GM21786 (cell line): ENCODE results near the gene JMJD1C.

ENCODE experiments used
- ATAC-seq: cut with Tn5 transposase; IDR thresholded peaks from one replicate; pipeline ENCODE4 v1.9.1; 2021; ENCODE audit not compliant: unreplicated experiment

JMJD1C gene

DNA sequence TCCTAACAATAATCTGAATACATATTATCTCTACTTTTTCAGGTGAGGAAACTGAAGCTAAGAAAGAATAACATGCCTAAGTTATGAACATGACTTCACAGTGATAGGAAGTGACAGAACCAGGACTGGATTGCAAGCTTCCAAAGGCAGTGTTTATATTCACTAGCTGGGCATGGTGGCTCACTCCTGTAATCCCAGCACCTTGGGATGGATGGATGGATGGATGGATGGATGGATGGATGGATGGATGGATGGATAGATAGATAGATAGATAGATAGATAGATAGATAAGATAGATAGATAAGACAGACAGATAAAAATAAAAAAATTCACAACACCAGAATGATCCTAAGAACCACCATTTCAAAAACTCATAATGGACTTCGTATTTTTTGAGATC is 18.2 kb upstream of the JMJD1C start:
- ATAC-seq, result no peak

DNA sequence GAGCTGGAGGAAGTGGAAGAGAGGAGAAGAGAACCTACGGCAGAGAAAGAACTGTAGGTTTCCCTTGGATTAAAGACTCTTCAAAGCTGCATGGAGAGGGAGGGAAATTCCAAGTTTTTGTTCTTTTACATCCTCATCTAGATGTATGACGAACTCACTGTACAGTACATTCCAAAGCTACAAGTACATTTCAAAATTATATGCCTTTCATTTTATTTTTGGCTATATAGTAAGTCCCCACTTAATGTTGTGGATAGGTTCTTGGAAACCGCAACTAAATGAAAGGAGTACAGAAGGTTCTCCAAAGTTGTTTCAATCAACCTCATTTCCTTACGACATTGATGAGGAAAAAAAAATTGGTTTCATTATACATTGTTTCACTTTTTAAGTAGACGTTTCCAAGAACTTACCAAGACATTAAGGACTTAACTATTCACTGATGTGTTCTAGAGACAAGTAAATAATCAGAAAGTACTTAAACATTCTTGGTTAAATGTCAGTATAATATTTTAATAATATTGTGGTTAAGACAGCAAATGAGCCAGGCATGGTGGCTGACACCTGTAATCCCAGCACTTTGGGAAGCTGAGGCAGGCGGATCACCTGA is 16.1 kb upstream of the JMJD1C start:
- ATAC-seq, result no peak

DNA sequence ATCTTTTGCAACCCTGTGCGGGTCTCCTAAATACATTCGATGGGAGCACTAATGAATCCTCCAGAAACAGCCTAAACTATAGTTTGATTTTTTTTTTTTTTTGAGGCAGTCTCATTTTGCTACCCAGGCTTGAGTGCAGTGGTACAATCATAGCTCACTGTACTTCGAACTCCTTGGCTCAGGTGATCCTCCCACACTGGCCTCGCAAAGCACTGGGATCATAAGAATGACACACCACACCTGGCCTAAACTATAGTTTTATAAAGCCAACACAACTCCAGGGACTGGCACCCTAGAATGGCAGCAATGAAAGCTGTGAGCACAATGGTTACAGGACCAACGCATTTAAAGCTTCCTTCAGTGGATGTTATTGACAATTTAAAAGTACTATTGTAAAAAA is 14.5 kb upstream of the JMJD1C start:
- ATAC-seq, result no peak

DNA sequence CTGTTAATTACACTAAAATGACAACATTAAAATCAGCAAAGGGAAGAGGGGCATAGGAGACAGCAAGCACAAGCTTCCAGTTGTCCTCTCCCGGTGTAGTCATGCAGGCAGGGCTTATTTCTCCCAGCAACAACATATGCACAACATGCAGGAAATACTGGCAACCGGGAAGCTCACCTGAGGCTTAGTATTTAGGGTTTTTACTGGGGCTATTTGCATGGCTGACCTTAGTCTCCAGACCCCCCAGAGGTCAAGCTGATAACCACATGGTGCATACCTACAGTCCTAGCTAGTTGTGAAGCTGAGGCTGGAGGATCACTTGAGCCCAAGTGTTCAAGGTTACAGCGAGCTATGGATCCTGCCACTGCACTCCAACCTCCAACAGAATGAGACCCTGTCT is 12.8 kb upstream of the JMJD1C start:
- no peak for ATAC-seq

DNA sequence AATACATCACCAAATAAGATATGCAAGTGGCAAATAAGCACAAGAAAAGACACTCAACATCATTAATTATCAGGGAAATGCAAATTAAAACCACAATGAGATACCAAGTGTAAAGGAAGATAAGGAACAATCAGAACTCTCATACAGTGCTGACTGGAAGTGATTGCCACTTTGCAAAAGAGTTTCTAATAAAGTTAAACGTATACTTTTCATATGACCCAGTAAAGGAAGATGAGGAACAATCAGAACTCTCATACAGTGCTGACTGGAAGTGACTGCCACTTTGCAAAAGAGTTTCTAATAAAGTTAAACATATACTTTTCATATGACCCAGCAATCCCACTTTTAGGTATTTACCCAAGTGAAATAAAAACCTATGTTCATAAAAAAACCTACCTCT is 12.2 kb upstream of the JMJD1C start:
- no peak for ATAC-seq

DNA sequence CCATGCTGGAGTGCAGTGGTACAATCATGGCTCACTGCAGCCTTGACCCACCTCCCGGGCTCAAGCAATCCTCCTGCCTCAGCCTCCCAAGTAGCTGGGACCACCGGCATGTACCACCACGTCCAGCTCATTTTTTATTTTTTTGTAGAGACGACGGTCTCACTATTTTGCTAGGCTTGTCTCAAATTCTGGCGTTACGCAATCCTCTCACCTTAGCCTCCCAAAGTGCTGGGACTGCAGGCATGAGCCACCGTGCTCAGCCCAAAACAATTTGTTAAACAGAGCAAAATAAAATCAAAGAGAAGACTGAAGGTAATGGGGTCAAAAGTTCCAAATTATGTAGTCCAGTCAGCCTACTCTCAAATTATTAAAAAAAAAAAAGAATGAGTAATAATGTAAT is 8.7 kb upstream of the JMJD1C start:
- no peak for ATAC-seq

DNA sequence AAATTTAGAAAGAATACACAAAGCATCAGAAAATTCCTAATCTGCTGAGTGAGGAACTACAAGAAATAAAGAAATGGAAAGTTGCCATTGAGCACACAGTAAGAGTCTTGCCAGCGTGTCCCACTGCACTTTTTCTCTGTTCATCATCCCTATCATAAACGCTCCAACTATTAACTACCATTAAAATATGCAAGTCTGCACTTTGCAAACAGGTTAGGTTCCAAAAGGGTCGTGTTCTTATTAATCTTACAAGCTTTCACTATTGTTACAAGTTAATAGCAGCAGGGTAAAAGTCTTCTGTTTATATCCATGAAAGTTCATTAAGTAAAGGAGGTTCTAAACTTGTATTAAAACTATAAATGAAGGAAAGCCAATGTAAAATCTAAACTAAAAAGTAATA is 5.2 kb upstream of the JMJD1C start:
- no peak for ATAC-seq

DNA sequence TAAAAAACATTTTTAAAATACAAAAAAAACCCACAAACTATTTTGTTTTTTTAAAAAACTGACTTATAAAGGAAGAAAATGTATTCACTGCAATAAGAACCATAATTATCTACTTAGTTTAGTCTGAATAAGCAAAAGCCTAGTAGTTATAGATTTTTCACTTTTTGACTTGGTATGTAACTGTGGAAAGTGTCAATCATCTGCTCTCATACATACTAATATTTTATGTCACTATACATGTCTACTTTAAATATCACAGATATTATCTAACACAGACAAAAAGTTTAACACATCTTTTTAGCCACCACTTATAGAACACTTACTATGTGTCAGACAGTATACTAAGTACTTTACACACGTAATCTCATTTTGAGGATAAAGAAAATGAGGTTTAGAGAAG is 3.2 kb upstream of the JMJD1C start:
- ATAC-seq, result no peak

DNA sequence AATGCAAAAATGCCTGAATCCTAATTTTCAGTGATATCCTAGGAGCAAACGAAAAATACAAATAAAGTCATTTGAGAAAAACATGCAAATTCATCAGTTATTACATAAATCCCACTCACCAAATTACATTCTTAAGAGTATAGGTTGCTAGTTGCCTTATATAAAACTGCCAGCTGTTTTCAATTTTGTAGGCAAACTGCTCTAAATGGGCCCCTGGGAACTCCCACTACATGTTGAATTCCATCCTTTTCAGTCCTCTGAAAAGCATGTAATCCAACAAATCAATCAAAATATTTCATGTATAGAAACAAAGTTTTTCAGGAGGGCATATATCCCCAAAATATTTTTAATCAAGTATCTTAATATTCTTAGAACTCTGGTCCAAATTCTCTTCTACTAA is 2.1 kb upstream of the JMJD1C start:
- no peak for ATAC-seq

DNA sequence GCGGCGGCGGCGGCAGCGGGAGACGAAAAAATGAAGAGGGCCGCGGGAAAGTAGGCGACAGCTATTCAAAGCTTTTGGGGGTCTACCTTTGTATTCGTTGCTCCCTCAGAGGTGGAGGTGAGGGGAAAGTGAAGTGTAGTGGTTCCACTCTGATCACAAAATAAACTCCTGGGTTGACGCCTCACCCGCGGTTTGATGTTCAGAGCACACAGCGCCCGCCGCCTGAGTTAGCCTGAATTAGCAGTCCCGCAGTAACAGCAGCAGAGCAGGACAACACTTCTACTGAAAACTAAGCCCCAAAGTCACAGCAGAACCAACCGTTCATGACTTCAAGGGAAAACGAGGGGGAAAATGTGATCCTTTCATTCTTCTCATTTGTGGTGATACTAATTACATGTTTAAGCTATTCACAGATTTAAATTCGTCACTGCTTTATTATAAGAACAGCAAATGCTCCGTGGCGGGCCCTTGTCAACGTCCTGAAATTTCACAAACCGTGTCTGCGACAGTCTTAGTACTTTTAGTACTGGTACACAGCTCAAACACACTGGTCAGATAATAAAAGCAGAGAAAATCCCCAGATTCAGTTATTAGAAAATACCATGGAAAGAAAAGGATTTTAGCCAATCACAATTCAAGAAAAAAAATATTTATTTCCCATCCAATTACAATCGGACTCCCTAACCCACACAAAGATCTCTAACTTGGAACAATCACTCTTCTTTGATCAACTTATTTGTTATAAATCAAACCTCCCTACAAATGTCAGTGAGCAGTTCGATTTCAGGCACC is 563 bp upstream of the JMJD1C start:
- peak; percentile 30 for ATAC-seq

DNA sequence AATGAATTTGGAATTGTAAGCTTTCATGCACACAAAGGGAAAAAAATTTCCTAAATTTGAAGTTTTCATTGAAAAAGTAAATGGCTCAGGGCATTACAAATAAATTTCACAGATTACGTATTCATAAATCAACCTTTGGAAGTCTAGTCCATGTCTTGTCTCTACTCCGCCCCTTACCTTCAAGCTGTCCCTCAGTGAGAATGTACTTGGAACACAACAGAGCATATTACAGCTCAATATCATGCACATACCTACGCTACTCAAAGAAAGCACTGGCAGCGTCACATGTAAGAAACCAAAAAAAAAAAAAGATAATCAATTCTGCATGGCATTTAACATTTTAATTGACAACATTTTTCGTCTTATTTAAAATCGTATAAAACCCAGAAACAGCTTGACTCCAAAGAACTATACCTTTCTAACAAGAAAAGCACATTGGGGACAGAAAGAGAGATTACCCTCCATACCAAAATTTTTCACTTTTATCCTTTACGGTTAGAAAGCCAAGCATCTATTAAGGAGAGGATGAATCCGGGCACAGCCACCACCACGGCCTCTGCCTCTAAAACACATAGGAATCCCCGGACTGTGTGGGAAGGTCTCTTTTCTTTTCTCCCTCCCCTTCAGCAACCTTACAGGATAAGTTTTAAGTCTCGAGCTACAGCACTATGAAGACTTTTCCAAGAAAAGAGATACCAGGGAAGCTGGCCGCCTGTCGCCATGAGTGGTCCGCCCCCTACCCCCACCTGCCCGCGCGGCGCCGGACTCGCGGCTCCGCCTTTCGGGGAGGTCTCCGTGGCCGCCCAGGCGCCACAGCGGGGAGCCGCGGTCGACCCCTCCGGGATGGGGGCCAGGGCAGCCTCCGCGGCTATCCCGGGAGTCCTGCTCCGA is 1.1 kb downstream of the JMJD1C start:
- peak; percentile 40 for ATAC-seq

DNA sequence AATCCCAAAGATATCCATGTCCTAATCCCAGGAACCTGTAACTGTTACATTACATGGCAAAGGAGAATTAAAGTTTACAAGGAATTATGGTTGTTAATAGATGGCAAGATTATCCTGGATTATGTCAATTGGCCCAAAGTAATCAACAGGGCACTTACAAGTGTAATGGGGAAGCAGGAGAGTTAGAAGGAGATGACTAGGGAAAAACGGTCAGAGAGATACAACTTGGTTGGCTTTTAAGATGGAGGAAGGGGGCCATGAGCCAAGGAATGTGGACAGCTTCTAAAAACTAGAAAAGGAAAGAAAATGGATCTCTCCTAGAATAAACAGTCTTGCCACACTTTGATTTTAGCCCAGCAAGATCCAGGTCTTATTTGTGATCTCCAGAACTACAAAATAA is 3.3 kb downstream of the JMJD1C start:
- ATAC-seq, result no peak

DNA sequence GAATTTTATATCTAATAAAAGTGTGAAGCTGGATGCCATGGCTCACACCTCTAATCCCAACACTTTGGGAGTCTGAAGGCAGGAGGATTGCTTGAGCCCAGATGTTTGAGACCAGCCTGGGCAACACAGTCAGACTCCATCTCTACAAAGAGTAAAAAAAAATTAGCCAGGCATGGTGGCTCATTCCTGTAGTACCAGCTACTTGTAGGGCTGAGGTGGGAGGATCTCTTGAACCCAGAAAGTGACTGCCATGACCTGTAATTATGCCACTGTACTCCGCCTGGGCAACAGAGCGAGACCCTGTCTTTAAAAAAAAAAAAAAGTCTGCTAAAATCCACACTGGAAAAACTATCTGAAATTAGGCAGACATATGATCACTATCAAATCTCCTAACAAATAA is 7.6 kb downstream of the JMJD1C start:
- no peak for ATAC-seq

DNA sequence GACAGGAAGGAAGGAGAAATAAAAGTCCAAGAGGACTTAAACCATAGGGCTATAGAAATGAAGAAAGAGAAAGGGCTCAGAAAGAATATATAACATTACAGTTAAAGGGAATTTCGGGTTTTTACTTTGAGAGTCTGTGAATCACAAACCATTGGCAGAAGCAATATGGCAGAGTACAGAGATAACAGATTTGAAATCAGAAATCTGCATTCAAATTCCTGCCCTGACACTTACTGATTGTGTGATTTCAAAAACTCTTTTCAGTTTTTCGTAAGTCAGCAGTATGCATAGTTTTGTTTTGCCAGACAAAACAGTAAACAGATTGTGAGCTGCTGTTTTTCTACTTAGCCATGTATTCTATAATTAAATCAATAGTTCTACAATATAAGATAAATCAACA is 8.2 kb downstream of the JMJD1C start:
- no peak for ATAC-seq

DNA sequence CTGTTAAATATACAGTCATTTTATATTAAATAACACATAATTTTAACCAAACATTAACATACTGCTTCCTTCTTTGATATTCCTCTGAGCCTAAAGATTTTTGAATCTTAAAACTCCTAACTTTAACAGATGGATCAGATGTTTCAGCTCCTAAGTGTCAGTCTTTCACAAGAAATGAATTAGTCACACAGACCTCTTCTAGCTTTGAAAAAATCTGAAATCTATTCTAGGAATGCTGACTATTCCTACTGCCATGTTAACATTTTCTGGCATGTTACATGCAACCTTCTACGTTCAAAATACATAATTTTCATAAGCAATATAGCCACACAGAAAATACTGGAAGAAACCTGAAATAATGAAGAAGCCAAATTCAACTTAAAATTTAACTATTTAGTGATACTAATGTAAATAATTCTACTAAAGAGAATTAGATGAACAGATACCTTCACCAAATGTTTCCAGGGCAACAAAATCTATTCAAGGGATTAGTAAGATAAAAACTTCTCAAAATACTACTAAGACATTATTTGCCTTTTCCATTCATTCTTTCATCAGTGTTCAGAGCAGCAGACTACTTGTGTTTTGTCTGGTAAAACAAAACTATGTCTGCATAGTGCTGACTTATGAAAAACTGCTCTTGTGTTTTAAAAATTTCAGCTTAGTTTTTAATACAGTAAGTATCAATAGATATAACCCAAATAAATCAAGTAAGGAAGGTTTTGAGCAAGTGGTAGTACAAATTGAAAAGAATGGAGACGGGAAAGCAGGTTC is 9.2 kb downstream of the JMJD1C start:
- no peak for ATAC-seq

DNA sequence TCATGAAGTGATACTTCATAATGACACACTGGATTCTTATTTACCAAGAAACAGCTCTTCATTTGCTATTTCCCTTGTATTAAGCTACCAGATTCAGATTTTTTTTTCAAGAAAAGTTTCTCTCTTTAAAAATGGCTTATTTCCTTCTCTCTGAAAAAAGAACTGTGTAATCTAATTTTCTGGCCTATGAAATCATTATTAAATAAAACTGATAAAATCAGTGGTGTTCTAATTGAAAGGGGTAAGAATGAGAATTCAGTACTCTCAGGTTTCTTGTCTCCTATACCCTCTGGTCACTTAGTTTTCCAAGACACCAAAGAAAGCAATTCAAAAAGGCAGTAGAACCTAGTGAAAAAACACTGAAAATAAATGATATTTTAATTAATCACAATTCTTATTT is 10.3 kb downstream of the JMJD1C start:
- ATAC-seq, result no peak

DNA sequence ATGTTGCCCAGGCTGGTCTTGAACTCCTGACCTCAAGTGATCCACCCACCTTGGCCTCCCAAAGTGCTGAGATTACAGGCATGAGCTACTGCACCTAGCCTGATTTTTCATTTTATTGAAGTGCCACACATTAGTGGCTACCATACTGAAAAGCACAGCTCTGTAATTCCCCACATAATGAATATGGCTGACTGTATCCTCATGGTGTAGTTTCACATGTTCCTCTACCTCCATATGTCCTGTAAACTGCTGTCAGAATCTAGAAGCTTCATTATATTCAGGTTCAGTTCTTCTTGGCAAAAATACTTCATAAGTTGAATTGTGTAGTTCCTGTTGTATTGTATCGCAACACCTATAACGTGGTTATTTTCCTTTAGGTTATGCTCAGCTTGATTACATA is 11.1 kb downstream of the JMJD1C start:
- ATAC-seq, result no peak

DNA sequence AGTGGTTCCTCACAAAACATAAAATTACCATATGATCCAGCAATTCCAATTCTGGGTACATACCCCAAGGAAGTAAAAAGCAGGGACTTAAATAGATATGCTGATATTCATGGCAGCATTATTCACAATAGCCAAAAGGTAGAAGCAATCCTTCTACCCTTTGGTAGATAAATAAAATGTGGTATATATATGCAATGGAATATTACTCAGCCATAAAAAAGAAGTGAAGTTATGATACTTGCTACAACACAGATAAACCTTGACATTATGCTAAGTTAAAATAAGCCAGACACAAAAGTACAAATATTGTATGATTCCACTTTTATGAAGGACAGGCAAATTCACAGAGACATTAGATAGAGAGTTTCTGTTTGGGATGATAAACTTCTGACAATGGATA is 13.3 kb downstream of the JMJD1C start:
- no peak for ATAC-seq

DNA sequence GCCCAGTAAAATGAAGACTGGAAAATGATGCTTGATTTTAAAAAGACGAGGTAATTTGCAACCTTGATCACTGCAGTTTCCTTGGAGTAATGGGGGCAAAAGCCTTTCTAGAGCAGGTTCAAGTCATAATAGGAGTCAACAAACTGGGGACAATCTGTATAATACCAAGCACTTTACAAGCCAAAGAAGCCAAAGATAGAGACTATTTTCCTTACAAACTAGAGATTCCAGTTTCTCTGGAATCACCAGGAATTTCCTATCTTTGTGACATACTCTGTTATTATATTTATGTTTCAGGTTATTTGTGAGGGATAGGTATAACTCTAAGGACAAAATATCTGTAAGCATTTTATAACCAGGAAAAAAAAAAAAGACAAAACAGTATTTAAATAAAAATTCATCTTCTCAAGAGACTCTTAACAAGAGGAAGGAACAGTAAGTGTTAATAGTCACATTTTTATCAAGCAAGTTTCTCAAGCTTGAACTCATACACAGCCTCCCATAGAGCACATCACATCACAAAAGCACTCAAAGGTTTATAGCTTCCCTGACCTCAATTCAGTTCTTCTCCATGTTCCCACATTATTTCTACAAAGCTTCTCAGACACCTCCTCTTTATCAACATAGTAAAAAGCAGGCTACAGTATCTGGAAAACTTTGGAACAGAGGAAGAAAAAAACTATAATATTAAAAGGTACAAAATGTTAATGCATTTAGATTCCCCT is 18.9 kb downstream of the JMJD1C start:
- no peak for ATAC-seq

DNA sequence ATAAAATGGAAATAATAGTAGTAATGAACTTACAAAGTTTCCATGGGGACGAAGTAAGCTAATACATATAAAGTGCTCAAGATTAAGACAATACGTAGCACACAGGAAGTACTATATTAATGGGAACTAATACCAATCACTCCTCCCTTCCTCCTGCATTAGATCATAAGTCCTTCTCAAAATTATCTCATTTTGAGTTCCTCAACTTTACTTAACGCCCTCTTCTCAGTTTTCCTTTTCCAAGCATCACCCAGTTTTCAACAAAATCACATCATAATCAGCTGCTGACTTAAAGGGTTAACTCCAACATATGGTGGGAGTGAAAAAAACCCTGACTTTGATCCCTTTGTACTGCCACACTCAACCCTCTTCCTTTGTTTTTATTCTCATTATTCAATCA is 24.4 kb downstream of the JMJD1C start:
- ATAC-seq, result no peak

DNA sequence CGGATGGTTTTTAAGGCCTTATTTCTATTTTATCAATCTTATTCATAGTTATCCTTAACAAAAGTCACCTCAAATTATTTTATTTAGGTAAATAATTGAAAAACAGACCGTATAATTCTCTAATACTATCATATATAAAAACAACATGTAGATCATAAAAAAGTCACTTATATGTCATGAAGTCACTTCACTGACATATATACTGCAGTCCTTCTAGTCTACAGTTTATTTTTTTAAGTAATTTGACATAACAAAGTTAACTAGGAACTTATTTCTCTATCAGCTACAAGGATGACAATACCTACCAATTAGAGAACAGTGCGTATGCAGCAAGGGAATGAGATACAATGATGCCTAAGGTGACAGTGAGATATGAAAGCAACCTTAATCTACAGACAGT is 26.2 kb downstream of the JMJD1C start:
- no peak for ATAC-seq
